SK-N-SH treated with all-trans-retinoic acid at 6 μM for 48 hours (cell line): ENCODE results near the gene SCARB2.

Source experiments
- ATAC-seq: fragments of 200-7000 bp; cut with Tn5 transposase; 3 replicates; pipeline ENCODE4 v1.9.1; 2020; ENCODE audit warnings: mild to moderate bottlenecking, moderate library complexity
- ARNTL ChIP-seq: fragments of 450-650 bp; formaldehyde crosslinking; IDR thresholded peaks from 2 replicates; pipeline ENCODE4 v1.5.0; 2020; ENCODE audit warnings: low read depth, mild to moderate bottlenecking, moderate library complexity, borderline replicate concordance
- BACH2 ChIP-seq: fragments of 250-450 bp; sonication (Bioruptor Pico); IDR thresholded peaks from 2 replicates; pipeline ENCODE4 v1.9.0; 2021; ENCODE audit warnings: mild to moderate bottlenecking, borderline replicate concordance
- CREB5 ChIP-seq: fragments of 250-450 bp; sonication (Bioruptor Pico); IDR thresholded peaks from 2 replicates; pipeline ENCODE4 v1.5.1; 2020; ENCODE audit warnings: low read depth, mild to moderate bottlenecking, moderate library complexity
- CSDC2 ChIP-seq: fragments of 250-450 bp; sonication (Bioruptor Pico); IDR thresholded peaks from 2 replicates; pipeline ENCODE4 v1.5.0; 2020; ENCODE audit warnings: mild to moderate bottlenecking, moderate library complexity
- CSRNP3 ChIP-seq: fragments of 250-450 bp; sonication (Bioruptor Pico); IDR thresholded peaks from 2 replicates; pipeline ENCODE4 v1.5.1; 2021; ENCODE audit warnings: mild to moderate bottlenecking, moderate library complexity
- GLIS3 ChIP-seq: fragments of 250-450 bp; sonication (Bioruptor Pico); IDR thresholded peaks from 2 replicates; pipeline ENCODE4 v1.5.0; 2020; ENCODE audit warnings: mild to moderate bottlenecking, moderate library complexity
- ISL1 ChIP-seq: fragments of 250-450 bp; sonication (Bioruptor Pico); IDR thresholded peaks from 2 replicates; pipeline ENCODE4 v2.1.2; 2022; ENCODE audit warnings: mild to moderate bottlenecking, moderate library complexity
- OSR1 ChIP-seq: fragments of 250-450 bp; sonication (Bioruptor Pico); IDR thresholded peaks from 2 replicates; pipeline ENCODE4 v1.8.0; 2022; ENCODE audit warnings: moderate library complexity, mild to moderate bottlenecking, inconsistent platforms
- POU6F1 ChIP-seq: fragments of 250-450 bp; sonication (Bioruptor Pico); IDR thresholded peaks from 2 replicates; pipeline ENCODE4 v1.8.0; 2021; ENCODE audit warnings: low read depth, mild to moderate bottlenecking, moderate library complexity, borderline replicate concordance
- PPARA ChIP-seq: fragments of 250-450 bp; sonication (Bioruptor Pico); IDR thresholded peaks from 2 replicates; pipeline ENCODE4 v1.5.0; 2020; ENCODE audit warnings: mild to moderate bottlenecking, borderline replicate concordance
- RARB ChIP-seq: fragments of 250-450 bp; sonication (Bioruptor Pico); IDR thresholded peaks from 2 replicates; pipeline ENCODE4 v1.8.0; 2021; ENCODE audit warnings: mild to moderate bottlenecking, moderate library complexity
- SNAI2 ChIP-seq: fragments of 250-450 bp; sonication (Bioruptor Pico); IDR thresholded peaks from 2 replicates; pipeline ENCODE4 v1.5.0; 2020; ENCODE audit warnings: mild to moderate bottlenecking, moderate library complexity
- TCF4 ChIP-seq: fragments of 250-450 bp; sonication (Bioruptor Pico); IDR thresholded peaks from 2 replicates; pipeline ENCODE4 v1.8.0; 2021; ENCODE audit warnings: mild to moderate bottlenecking, moderate library complexity, borderline replicate concordance
- ZC3H10 ChIP-seq: fragments of 250-450 bp; sonication (Bioruptor Pico); IDR thresholded peaks from 2 replicates; pipeline ENCODE4 v1.5.1; 2021; ENCODE audit warnings: mild to moderate bottlenecking, moderate library complexity
- ZFP3 ChIP-seq: fragments of 250-450 bp; sonication (Bioruptor Pico); IDR thresholded peaks from 2 replicates; pipeline ENCODE4 v1.5.0; 2020; ENCODE audit warnings: mild to moderate bottlenecking, moderate library complexity
- ZNF565 ChIP-seq: fragments of 450-650 bp; formaldehyde crosslinking; conservative IDR thresholded peaks from 2 replicates; pipeline ENCODE4 v1.5.0; 2020; ENCODE audit warnings: low read depth, mild to moderate bottlenecking, moderate library complexity
- ZNF70 ChIP-seq: fragments of 450-650 bp; formaldehyde crosslinking; IDR thresholded peaks from 2 replicates; pipeline ENCODE4 v1.5.0; 2020; ENCODE audit warnings: mild to moderate bottlenecking, moderate library complexity
- ZNF8 ChIP-seq: fragments of 450-650 bp; formaldehyde crosslinking; IDR thresholded peaks from 2 replicates; pipeline ENCODE4 v1.5.0; 2020; ENCODE audit warnings: mild to moderate bottlenecking, moderate library complexity
- TF ChIP-seq, protein P1 (sequence below): fragments of 250-450 bp; sonication (Bioruptor Pico); IDR thresholded peaks from 2 replicates; pipeline ENCODE4 v1.5.0; 2020; ENCODE audit warnings: mild to moderate bottlenecking, moderate library complexity

SCARB2 gene

GRCh38 chr4:76211769-76212708 lies 1.6 kb downstream of the SCARB2 start:
- no peak for ATAC-seq
- TF ChIP-seq ZC3H10 (CRISPR knock-in tag) (no peak), GLIS3 (no peak), ARNTL (CRISPR knock-in tag) (no peak), ISL1 (no peak), ZFP3 (no peak), CREB5 (no peak), CSRNP3 (CRISPR knock-in tag) (no peak), ZNF70 (CRISPR knock-in tag) (no peak), RARB (CRISPR knock-in tag) (no peak), POU6F1 (no peak), OSR1 (CRISPR knock-in tag) (no peak), TCF4 (no peak)
- TF ChIP-seq, protein P1, sequence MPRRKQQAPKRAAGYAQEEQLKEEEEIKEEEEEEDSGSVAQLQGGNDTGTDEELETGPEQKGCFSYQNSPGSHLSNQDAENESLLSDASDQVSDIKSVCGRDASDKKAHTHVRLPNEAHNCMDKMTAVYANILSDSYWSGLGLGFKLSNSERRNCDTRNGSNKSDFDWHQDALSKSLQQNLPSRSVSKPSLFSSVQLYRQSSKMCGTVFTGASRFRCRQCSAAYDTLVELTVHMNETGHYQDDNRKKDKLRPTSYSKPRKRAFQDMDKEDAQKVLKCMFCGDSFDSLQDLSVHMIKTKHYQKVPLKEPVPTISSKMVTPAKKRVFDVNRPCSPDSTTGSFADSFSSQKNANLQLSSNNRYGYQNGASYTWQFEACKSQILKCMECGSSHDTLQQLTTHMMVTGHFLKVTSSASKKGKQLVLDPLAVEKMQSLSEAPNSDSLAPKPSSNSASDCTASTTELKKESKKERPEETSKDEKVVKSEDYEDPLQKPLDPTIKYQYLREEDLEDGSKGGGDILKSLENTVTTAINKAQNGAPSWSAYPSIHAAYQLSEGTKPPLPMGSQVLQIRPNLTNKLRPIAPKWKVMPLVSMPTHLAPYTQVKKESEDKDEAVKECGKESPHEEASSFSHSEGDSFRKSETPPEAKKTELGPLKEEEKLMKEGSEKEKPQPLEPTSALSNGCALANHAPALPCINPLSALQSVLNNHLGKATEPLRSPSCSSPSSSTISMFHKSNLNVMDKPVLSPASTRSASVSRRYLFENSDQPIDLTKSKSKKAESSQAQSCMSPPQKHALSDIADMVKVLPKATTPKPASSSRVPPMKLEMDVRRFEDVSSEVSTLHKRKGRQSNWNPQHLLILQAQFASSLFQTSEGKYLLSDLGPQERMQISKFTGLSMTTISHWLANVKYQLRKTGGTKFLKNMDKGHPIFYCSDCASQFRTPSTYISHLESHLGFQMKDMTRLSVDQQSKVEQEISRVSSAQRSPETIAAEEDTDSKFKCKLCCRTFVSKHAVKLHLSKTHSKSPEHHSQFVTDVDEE: no peak

DNA sequence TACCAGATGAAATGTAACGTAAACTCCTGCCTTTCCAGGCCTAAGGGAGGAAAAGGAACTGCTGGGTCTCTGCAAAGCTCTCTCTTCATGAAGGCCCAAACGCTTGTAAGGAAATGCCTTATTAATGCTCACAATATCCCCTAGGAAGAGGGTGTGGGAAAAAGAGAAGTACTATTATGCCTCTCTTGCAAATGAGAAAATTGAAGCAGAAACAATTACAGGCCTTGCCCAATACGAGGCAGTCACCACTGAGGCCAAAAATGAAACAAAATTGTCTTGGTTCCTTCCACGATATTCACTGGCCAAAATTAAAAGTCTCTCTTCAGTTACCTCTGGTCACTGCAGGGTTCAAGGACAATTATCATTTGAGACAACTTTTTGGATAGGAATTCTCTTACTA lies 3.2 kb downstream of the SCARB2 start:
- TF ChIP-seq ISL1: no peak
- TF ChIP-seq ZNF70 (CRISPR knock-in tag): no peak
- TF ChIP-seq RARB (CRISPR knock-in tag): no peak
- TF ChIP-seq CREB5: no peak
- no peak for TF ChIP-seq PPARA (CRISPR knock-in tag)
- no peak for TF ChIP-seq GLIS3
- no peak for TF ChIP-seq OSR1 (CRISPR knock-in tag)
- TF ChIP-seq TCF4: no peak
- no peak for ATAC-seq

- ATAC-seq: no peak
- TF ChIP-seq, protein P1: no peak
- no peak for TF ChIP-seq CREB5
- TF ChIP-seq ZNF70 (CRISPR knock-in tag): no peak
- TF ChIP-seq POU6F1: no peak
- TF ChIP-seq CSDC2 (CRISPR knock-in tag): no peak
- TF ChIP-seq ARNTL (CRISPR knock-in tag): no peak
- TF ChIP-seq ZFP3: no peak
- TF ChIP-seq OSR1 (CRISPR knock-in tag): no peak
- no peak for TF ChIP-seq ZNF8 (CRISPR knock-in tag)
- no peak for TF ChIP-seq SNAI2 (CRISPR knock-in tag)
- no peak for TF ChIP-seq PPARA (CRISPR knock-in tag)
- TF ChIP-seq RARB (CRISPR knock-in tag): no peak
- TF ChIP-seq BACH2: no peak
- no peak for TF ChIP-seq CSRNP3 (CRISPR knock-in tag)
- no peak for TF ChIP-seq ZNF565 (CRISPR knock-in tag)
Measured at GRCh38 chr4:76209881-76210280, 3.7 kb downstream of the SCARB2 start.
